HepG2 (cell line): ENCODE results near the gene CXXC5. TPM values are rescaled to one million over a fixed set of nuclear protein-coding genes. Genes with fewer than 3 reads are reported as not detected.

Experiments used
- ESRRA ChIP-seq: sonication (generic); formaldehyde crosslinking; IDR thresholded peaks from 2 replicates; pipeline ENCODE4 v1.5.1; 2020; ENCODE audit warnings: mild to moderate bottlenecking, low read depth, missing genetic modification reagents
- HDAC6 ChIP-seq: fragments of 200-600 bp; sonication (generic); IDR thresholded peaks from 2 replicates; pipeline ENCODE4 v1.7.0; 2017; ENCODE audit warnings: mild to moderate bottlenecking, antibody characterized with exemption, low read length, low read depth
- HOXD1 ChIP-seq: sonication (generic); formaldehyde crosslinking; IDR thresholded peaks from 2 replicates; pipeline ENCODE4 v1.5.0; 2020; ENCODE audit warnings: missing genetic modification reagents
- SRSF1 ChIP-seq: fragments of 200-400 bp; formaldehyde crosslinking; optimal IDR thresholded peaks from 2 replicates; pipeline ENCODE3; 2017; ENCODE audit warnings: mild to moderate bottlenecking, low read depth, low read length, moderate library complexity
- TEAD2 ChIP-seq: sonication (generic); formaldehyde crosslinking; IDR thresholded peaks from 2 replicates; pipeline ENCODE4 v1.9.0; 2021; ENCODE audit warnings: missing genetic modification reagents
- ZFP1 ChIP-seq: IDR thresholded peaks from 2 replicates; pipeline ENCODE4 v1.6.1; 2016
- ZNF143 ChIP-seq: sonication (generic); formaldehyde crosslinking; IDR thresholded peaks from 2 replicates; pipeline ENCODE4 v1.4.0; 2020; ENCODE audit warnings: missing genetic modification reagents
- ZNF235 ChIP-seq: sonication (generic); formaldehyde crosslinking; IDR thresholded peaks from 2 replicates; pipeline ENCODE4 v1.8.1; 2023; ENCODE audit warnings: mild to moderate bottlenecking, missing genetic modification reagents, borderline replicate concordance
- ZNF30 ChIP-seq: sonication (generic); formaldehyde crosslinking; IDR thresholded peaks from 2 replicates; pipeline ENCODE4 v1.5.0; 2020; ENCODE audit warnings: mild to moderate bottlenecking, missing genetic modification reagents
- ZNF572 ChIP-seq: sonication (generic); formaldehyde crosslinking; IDR thresholded peaks from 2 replicates; pipeline ENCODE4 v1.5.1; 2020; ENCODE audit warnings: mild to moderate bottlenecking, missing genetic modification reagents
- ZNF644 ChIP-seq: IDR thresholded peaks from 2 replicates; pipeline ENCODE4 v1.6.1; 2016; ENCODE audit warnings: low read depth
- ZNF652 ChIP-seq: IDR thresholded peaks from 2 replicates; pipeline ENCODE4 v1.6.1; 2016; ENCODE audit warnings: low read depth, borderline replicate concordance
- ZNF776 ChIP-seq: sonication (generic); formaldehyde crosslinking; IDR thresholded peaks from 2 replicates; pipeline ENCODE4 v1.4.0; 2020; ENCODE audit warnings: mild to moderate bottlenecking, missing genetic modification reagents
- polyA plus RNA-seq, 8 experiments: library from polyadenylated mRNA; depleted of rRNA in 3 of 8; stranded (reverse) in 7 of 8; unstranded in 1 of 8; fragments of >200 nt; fragmentation: Illumina TruSeq in 4 of 8; extraction: Trizol in 4 of 8; gene quantifications; 2 replicates each; pipeline versions ENCODE4 v1.2.1 to v1.2.3, GENCODE V29; 2011 to 2016; ENCODE audit warnings: low read depth in 4 of 8, missing spikeins in 1 of 8, mixed read lengths in 1 of 8; ENCODE audit not compliant: insufficient read depth in 1 of 8
- total RNA-seq, 5 experiments: library from RNA; depleted of rRNA; stranded (reverse); fragments of >200 nt; fragmentation: Illumina TruSeq; extraction: Trizol; gene quantifications; 2 replicates each; pipeline ENCODE4 v1.2.3, GENCODE V29; 2016; ENCODE audit warnings: low read depth in 1 of 5
- TF ChIP-seq, protein P1 (sequence below): sonication (generic); formaldehyde crosslinking; IDR thresholded peaks from 2 replicates; pipeline ENCODE4 v1.5.1; 2020; ENCODE audit warnings: missing genetic modification reagents, mild to moderate bottlenecking, borderline replicate concordance
- TF ChIP-seq, protein P2 (sequence below): sonication (generic); formaldehyde crosslinking; IDR thresholded peaks from 2 replicates; pipeline ENCODE4 v1.4.0; 2020; ENCODE audit warnings: mild to moderate bottlenecking, missing genetic modification reagents
- TF ChIP-seq, protein P3 (sequence below): sonication (generic); formaldehyde crosslinking; IDR thresholded peaks from 2 replicates; pipeline ENCODE4 v1.8.1; 2023; ENCODE audit warnings: missing genetic modification reagents, mild to moderate bottlenecking, borderline replicate concordance
- TF ChIP-seq, protein P4 (sequence below): IDR thresholded peaks from 2 replicates; pipeline ENCODE4 v1.6.1; 2018; ENCODE audit warnings: missing genetic modification reagents, mild to moderate bottlenecking, missing compliant biosample characterization

Gene CXXC5
- total and polyA plus RNA-seq, 2 of the 13 experiments (the other 11 are each of a cell fraction or from before 2014, with no cell fraction given), result 32.3 to 33.0 TPM

DNA sequence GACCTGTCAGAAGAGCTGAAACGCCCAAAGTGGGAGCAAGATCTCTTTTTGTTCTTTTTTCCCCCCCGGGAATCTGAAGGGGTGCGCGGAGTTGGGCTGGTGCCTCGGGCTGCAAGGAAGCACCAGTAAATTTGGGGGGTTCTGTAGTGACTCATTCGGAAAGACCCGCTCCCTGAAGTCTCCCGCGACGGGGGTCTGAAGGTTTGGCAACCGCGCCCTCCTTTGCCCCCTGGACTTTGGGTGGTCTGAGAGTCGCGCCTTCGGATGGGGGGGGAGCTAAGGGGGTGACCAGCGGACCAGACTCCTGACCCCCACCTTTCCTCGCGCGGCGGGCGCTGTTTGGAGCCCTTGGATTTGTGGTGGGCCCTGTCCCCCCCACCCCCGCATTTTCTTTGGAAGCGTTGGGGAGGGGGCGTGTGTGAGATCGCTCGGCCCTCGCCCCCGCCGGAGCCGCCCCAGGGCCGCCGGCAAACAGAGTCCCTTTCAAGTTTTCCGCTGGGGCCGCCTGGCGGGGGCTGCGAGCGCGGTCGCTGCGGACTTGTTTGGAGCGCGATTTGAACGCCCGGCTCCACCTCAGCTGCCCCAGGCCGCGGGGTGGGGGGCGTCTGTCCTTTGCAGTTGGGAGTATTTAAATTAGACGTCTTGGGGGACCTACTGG, 2.0 kb downstream of the CXXC5 start (continued):
- TF ChIP-seq, protein P1, sequence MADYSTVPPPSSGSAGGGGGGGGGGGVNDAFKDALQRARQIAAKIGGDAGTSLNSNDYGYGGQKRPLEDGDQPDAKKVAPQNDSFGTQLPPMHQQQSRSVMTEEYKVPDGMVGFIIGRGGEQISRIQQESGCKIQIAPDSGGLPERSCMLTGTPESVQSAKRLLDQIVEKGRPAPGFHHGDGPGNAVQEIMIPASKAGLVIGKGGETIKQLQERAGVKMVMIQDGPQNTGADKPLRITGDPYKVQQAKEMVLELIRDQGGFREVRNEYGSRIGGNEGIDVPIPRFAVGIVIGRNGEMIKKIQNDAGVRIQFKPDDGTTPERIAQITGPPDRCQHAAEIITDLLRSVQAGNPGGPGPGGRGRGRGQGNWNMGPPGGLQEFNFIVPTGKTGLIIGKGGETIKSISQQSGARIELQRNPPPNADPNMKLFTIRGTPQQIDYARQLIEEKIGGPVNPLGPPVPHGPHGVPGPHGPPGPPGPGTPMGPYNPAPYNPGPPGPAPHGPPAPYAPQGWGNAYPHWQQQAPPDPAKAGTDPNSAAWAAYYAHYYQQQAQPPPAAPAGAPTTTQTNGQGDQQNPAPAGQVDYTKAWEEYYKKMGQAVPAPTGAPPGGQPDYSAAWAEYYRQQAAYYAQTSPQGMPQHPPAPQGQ, result no peak
- TF ChIP-seq ZNF644 (CRISPR knock-in tag) (no peak), TEAD2 (CRISPR knock-in tag) (no peak), ZNF652 (CRISPR knock-in tag) (no peak), HOXD1 (no peak), ESRRA (CRISPR knock-in tag) (no peak), ZNF30 (no peak), ZNF776 (CRISPR knock-in tag) (0 out of 2 replicates have a peak, but pooled peaks have one; percentile 12), ZNF572 (no peak), ZNF235 (CRISPR knock-in tag) (no peak), ZNF143 (CRISPR knock-in tag) (no peak), ZFP1 (CRISPR knock-in tag) (no peak), HDAC6 (no peak), SRSF1 (peak; percentile 93)
- TF ChIP-seq, protein P2, sequence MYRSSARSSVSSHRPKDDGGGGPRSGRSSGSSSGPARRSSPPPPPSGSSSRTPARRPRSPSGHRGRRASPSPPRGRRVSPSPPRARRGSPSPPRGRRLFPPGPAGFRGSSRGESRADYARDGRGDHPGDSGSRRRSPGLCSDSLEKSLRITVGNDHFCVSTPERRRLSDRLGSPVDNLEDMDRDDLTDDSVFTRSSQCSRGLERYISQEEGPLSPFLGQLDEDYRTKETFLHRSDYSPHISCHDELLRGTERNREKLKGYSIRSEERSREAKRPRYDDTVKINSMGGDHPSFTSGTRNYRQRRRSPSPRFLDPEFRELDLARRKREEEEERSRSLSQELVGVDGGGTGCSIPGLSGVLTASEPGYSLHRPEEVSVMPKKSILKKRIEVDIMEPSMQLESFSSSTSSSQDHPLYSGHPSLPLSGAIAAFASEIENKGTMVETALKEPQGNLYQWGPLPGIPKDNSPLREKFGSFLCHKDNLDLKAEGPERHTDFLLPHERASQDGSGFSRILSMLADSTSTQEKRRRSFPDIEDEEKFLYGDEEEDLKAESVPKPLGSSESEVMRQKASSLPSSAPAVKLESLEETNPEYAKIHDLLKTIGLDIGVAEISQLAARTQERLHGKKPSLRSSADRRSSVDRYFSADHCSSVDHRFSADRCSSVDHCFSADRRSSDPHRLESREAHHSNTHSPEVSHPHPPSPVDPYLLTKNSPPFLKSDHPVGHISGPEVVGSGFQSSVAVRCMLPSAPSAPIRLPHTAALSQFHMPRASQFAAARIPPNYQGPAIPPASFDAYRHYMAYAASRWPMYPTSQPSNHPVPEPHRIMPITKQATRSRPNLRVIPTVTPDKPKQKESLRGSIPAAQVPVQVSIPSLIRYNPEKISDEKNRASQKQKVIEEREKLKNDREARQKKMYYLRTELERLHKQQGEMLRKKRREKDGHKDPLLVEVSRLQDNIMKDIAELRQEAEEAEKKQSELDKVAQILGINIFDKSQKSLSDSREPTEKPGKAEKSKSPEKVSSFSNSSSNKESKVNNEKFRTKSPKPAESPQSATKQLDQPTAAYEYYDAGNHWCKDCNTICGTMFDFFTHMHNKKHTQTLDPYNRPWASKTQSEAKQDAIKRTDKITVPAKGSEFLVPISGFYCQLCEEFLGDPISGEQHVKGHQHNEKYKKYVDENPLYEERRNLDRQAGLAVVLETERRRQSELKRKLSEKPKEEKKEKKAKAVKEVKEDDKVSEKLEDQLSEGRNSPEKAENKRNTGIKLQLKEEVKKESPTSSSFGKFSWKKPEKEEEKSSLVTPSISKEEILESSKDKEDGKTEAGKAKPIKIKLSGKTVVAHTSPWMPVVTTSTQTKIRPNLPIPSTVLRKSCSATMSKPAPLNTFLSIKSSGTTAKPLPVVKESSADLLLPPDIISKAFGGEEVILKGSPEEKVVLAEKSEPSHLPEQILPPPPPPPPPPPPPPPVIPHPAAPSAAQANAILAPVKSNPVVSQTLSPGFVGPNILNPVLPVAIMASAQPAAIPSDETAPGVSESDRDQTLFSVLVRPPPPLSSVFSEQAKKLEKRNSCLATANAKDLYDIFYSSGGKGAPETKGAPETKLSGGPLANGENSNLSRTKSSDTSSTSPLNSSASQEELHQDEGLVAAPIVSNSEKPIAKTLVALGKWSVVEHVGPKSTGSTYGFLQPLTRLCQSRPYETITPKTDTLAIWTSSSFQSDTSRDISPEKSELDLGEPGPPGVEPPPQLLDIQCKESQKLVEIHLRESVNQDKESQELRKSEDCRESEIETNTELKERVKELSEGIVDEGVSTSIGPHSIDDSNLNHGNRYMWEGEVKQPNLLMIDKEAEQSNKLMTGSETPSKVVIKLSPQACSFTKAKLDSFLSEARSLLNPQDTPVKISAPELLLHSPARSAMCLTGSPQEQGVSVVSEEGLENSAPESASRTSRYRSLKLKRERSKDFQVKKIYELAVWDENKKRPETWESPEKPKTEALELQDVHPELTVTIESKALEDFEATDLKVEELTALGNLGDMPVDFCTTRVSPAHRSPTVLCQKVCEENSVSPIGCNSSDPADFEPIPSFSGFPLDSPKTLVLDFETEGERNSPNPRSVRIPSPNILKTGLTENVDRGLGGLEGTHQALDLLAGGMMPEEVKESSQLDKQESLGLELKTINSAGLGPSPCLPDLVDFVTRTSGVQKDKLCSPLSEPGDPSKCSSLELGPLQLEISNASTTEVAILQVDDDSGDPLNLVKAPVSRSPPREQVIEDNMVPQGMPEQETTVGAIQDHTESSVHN (CRISPR knock-in tag), result no peak
- TF ChIP-seq, protein P3, sequence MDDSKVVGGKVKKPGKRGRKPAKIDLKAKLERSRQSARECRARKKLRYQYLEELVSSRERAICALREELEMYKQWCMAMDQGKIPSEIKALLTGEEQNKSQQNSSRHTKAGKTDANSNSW (CRISPR knock-in tag), result no peak
- TF ChIP-seq, protein P4, sequence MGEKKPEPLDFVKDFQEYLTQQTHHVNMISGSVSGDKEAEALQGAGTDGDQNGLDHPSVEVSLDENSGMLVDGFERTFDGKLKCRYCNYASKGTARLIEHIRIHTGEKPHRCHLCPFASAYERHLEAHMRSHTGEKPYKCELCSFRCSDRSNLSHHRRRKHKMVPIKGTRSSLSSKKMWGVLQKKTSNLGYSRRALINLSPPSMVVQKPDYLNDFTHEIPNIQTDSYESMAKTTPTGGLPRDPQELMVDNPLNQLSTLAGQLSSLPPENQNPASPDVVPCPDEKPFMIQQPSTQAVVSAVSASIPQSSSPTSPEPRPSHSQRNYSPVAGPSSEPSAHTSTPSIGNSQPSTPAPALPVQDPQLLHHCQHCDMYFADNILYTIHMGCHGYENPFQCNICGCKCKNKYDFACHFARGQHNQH, result no peak; the same call in 1 of the 2 replicates
